HG03108 (cell line): Measurements from ENCODE around the gene TTBK1.

Experiments used
- ATAC-seq: cut with Tn5 transposase; IDR thresholded peaks from one replicate; pipeline ENCODE4 v1.9.1; 2021; ENCODE audit warnings: moderate library complexity; ENCODE audit not compliant: unreplicated experiment

The TTBK1 gene

DNA sequence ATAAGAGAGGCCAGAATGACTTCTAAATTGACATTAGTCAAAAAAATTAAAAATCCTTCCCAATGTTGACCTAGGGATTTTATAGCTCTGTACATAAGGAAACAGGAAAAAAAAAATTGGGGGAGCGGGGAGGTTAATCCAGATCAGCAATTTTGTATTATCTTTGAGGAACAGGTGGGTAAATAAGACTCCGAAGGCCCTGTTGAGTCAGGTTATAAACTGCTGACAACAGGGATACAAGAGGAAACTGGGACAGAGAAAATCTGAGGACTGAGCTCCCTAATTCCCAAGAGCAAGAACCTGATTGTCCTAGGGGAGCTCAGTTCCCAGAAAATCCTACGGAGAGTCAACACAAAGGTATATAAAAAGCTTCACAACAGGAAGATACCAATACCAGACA is 92.2 kb downstream of the TTBK1 start:
- no peak for ATAC-seq

GRCh38 chr6:43336382-43336781 is 93.1 kb downstream of the TTBK1 start:
- no peak for ATAC-seq
